ENCODE measurements around the gene LHX6. TPM values are rescaled to one million over a fixed set of nuclear protein-coding genes. Genes with fewer than 3 reads are reported as not detected.
A peak's percentile ranks its signal among the peaks of the same experiment; 100 is the strongest.

The LHX6 gene
- total and polyA plus RNA-seq, 2 donors (not counting 1 experiment from before 2014, with no cell fraction given): 0.09 TPM; not detected in 1

DNA sequence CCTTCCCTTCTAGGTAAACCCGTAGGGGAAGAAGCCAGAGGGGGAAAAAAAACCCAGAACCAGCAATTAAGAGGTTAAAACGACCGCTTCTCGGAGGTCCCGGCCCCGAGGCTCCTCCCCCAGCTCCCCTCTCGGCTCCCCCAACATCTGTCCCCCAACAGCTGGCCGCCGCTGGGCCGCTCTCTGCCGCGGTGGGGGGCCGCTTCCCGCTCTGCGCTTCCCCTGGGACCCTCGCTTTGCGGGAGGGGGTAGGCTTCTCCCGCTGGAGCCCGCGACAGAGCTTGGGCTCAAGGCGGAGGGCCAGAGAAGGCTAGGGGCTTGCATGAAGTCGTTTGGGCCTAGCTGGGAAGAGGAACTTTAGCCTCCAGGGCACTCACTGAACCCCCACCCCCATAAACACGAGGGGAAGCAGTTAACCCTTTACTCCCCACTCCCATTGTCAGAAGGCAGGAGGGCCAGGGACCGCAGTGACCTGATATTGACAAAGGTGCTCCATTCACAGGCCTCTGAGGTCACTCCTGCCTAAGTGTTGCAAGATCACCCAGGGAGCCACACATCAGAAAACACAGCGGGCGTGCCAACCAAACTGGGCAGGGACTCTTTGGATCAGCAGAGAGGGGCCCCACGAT is 7.5 kb downstream of the LHX6 start:
- Histone ChIP-seq H3K9ac (ENCODE audit: insufficient read depth, low read length) (no peak overlapping the region), H3K4me3 (replicated peaks in 1 of 4; ENCODE audit: control extremely low read depth in 1 of 4, insufficient read depth in 1 of 4, low read depth in 3 of 4, low read length in 4 of 4) (no peak overlapping the region), H3K4me1 (ENCODE audit: control insufficient read depth, extremely low read depth, insufficient read depth, low read length) (no peaks in the 10 kb centered on the region), H3K36me3 (ENCODE audit: control insufficient read depth, insufficient read depth, low read length) (no peaks in the 10 kb centered on the region), H3K79me2 (ENCODE audit: control insufficient read depth, insufficient read depth, low read length) (no peaks in the 10 kb centered on the region), H4K20me1 (ENCODE audit: control insufficient read depth, extremely low read depth, insufficient read depth, low read length) (no peaks in the 10 kb centered on the region), H3K4me2 (ENCODE audit: extremely low read depth, insufficient read depth, low read length) (no peak overlapping the region), H3K27ac (ENCODE audit: insufficient read depth, low read length) (no peak overlapping the region), H3K27me3 (ENCODE audit: control insufficient read depth, insufficient read depth, low read length) (peaks cover 92% of the 10 kb centered on the region), H3K9me3 (ENCODE audit: control insufficient read depth, insufficient read depth, low read depth, low read length) (no peaks in the 10 kb centered on the region), H2AFZ (ENCODE audit: low read length) (no peak overlapping the region)
- TF ChIP-seq EZH2 (IDR thresholded peaks at IDR 0.05; ENCODE audit: low read length, missing control alignments): no peak
- TF ChIP-seq, protein P1, sequence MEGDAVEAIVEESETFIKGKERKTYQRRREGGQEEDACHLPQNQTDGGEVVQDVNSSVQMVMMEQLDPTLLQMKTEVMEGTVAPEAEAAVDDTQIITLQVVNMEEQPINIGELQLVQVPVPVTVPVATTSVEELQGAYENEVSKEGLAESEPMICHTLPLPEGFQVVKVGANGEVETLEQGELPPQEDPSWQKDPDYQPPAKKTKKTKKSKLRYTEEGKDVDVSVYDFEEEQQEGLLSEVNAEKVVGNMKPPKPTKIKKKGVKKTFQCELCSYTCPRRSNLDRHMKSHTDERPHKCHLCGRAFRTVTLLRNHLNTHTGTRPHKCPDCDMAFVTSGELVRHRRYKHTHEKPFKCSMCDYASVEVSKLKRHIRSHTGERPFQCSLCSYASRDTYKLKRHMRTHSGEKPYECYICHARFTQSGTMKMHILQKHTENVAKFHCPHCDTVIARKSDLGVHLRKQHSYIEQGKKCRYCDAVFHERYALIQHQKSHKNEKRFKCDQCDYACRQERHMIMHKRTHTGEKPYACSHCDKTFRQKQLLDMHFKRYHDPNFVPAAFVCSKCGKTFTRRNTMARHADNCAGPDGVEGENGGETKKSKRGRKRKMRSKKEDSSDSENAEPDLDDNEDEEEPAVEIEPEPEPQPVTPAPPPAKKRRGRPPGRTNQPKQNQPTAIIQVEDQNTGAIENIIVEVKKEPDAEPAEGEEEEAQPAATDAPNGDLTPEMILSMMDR (conservative IDR thresholded peaks at IDR 0.05 in 1 of 2, IDR thresholded peaks at IDR 0.05 in 1 of 2; ENCODE audit: low read depth in 1 of 2, low read length in 2 of 2): no peak
- DNase-seq (ENCODE audit: low read depth in 2 of 2): no peak

DNA sequence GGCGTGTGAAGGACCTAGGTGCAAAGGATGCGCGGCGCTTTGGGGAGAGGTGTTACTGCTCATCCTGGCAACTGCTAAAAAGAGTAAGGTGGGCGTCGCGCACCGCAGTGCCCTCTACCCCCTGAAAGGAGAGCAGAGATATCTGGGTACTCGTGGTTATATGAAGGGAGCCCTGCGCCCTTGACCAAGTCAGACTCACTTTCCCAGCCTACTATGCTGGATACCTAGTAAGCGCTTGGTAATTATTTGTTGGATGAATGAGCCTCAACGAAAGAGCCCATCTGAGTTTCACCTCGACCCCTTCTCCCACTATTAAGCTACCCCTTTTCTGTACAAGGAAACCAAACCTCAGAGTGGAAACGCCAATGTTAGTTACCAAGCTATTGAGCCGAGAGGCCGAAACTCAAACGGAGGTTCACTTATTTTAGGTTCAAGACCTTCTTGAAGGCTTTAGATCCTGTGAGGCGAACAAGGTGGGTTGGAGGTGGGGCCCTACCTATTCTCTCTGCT is 8.0 kb downstream of the LHX6 start:
- Histone ChIP-seq H3K9me3 (ENCODE audit: control insufficient read depth, insufficient read depth, low read depth, low read length) (no peaks in the 10 kb centered on the region), H3K27ac (ENCODE audit: insufficient read depth, low read length) (no peak overlapping the region), H3K27me3 (ENCODE audit: control insufficient read depth, insufficient read depth, low read length) (peaks cover 92% of the 10 kb centered on the region), H2AFZ (ENCODE audit: low read length) (no peak overlapping the region), H3K36me3 (ENCODE audit: control insufficient read depth, insufficient read depth, low read length) (no peaks in the 10 kb centered on the region), H3K4me2 (ENCODE audit: extremely low read depth, insufficient read depth, low read length) (no peak overlapping the region), H3K79me2 (ENCODE audit: control insufficient read depth, insufficient read depth, low read length) (no peaks in the 10 kb centered on the region), H4K20me1 (ENCODE audit: control insufficient read depth, extremely low read depth, insufficient read depth, low read length) (no peaks in the 10 kb centered on the region), H3K4me1 (ENCODE audit: control insufficient read depth, extremely low read depth, insufficient read depth, low read length) (no peaks in the 10 kb centered on the region), H3K9ac (ENCODE audit: insufficient read depth, low read length) (no peak overlapping the region), H3K4me3 (replicated peaks in 1 of 4; ENCODE audit: control extremely low read depth in 1 of 4, insufficient read depth in 1 of 4, low read depth in 3 of 4, low read length in 4 of 4) (no peak overlapping the region)
- peak; percentile 82 for TF ChIP-seq EZH2 (IDR thresholded peaks at IDR 0.05; ENCODE audit: low read length, missing control alignments)
- TF ChIP-seq, protein P1 (conservative IDR thresholded peaks at IDR 0.05 in 1 of 2, IDR thresholded peaks at IDR 0.05 in 1 of 2; ENCODE audit: low read depth in 1 of 2, low read length in 2 of 2): no peak
- DNase-seq (ENCODE audit: low read depth in 2 of 2): no peak

DNA sequence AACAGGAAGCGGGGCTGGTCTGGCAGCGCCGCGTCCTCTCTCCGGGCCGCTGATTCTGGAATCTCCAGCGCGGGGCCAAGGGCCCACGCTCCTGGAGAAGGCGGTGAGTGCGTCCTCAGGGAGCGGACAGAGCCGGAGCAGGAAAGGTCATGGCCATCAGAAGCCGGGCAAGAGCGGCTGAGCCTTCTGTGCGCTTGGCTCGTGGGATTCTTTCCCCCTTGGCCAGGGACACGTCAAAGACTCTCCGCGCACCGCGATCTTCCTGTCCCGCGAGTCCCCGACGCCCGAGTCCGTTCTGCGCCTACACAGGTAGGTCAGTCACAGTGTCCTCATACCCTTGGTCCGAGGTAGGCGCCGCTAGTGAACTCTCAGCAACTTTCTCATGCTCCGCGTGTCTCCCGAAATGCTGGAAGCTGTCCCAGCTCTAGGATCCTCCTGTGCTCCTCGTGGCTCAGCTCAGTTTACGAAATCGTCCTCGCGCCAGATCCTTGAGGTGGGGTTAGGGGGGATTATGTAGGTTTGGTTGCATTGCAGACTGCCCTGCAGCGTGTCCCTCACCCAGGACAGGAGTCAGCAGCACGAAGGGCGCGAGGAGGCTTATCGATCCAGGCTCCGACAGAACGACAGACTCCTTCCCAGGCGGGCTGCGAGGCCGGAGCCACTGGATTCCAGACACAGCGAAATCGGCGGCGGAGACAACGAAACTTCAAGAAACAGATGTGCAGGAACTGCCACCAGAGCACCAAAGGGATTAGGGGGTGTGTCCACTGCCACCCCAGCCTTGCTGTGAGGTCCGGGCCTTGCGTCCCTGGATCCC is 8.7 kb downstream of the LHX6 start:
- no peaks in the 10 kb centered on the region for H3K9me3 ChIP-seq (ENCODE audit: control insufficient read depth, insufficient read depth, low read depth, low read length)
- H3K27me3 ChIP-seq (ENCODE audit: control insufficient read depth, insufficient read depth, low read length): peaks cover 92% of the 10 kb centered on the region
- no peak overlapping the region for H3K4me3 ChIP-seq (replicated peaks in 1 of 4; ENCODE audit: control extremely low read depth in 1 of 4, insufficient read depth in 1 of 4, low read depth in 3 of 4, low read length in 4 of 4)
- no peak overlapping the region for H2AFZ ChIP-seq (ENCODE audit: low read length)
- H3K9ac ChIP-seq (ENCODE audit: insufficient read depth, low read length): no peak overlapping the region
- TF ChIP-seq, protein P1 (conservative IDR thresholded peaks at IDR 0.05 in 1 of 2, IDR thresholded peaks at IDR 0.05 in 1 of 2; ENCODE audit: low read depth in 1 of 2, low read length in 2 of 2): no peak
- TF ChIP-seq EZH2 (IDR thresholded peaks at IDR 0.05; ENCODE audit: low read length, missing control alignments): peak; percentile 98
- no peak overlapping the region for H3K27ac ChIP-seq (ENCODE audit: insufficient read depth, low read length)
- peak in 1 of 2 donors; percentile 29 for DNase-seq (ENCODE audit: low read depth in 2 of 2)
- H3K36me3 ChIP-seq (ENCODE audit: control insufficient read depth, insufficient read depth, low read length): no peaks in the 10 kb centered on the region
- no peaks in the 10 kb centered on the region for H3K4me1 ChIP-seq (ENCODE audit: control insufficient read depth, extremely low read depth, insufficient read depth, low read length)
- H3K79me2 ChIP-seq (ENCODE audit: control insufficient read depth, insufficient read depth, low read length): no peaks in the 10 kb centered on the region
- no peaks in the 10 kb centered on the region for H4K20me1 ChIP-seq (ENCODE audit: control insufficient read depth, extremely low read depth, insufficient read depth, low read length)
- no peak overlapping the region for H3K4me2 ChIP-seq (ENCODE audit: extremely low read depth, insufficient read depth, low read length)

Measured in fibroblast of lung (primary cell).